H1 (cell line): Measurements from ENCODE around the gene GSPT1. TPM values are rescaled to one million over a fixed set of nuclear protein-coding genes. Genes with fewer than 3 reads are reported as not detected.

ENCODE experiments used
- CTBP2 ChIP-seq: IDR thresholded peaks from 2 replicates; pipeline ENCODE4 v1.7.0; 2011; ENCODE audit warnings: borderline replicate concordance, mild to moderate bottlenecking, moderate library complexity, mixed read lengths, low read length; ENCODE audit not compliant: insufficient read depth, insufficient read length
- SUZ12 ChIP-seq: fragments of 200-600 bp; sonication (generic); IDR thresholded peaks from 2 replicates; pipeline ENCODE4 v1.6.1; 2012; ENCODE audit warnings: mild to moderate bottlenecking, inconsistent platforms, low read length, moderate library complexity, mixed read lengths
- TAF1 ChIP-seq: IDR thresholded peaks from 2 replicates; pipeline ENCODE4 v1.6.1; 2011; ENCODE audit warnings: mild to moderate bottlenecking, low read depth, low read length
- polyA plus RNA-seq, 7 experiments: library from polyadenylated mRNA; depleted of rRNA in 3 of 7; stranded (reverse) in 5 of 7; unstranded in 2 of 7; fragments of >200 nt in 5 of 7; fragments of 200-250 nt in 2 of 7; gene quantifications; 1 replicate in 5 of 7; 2 replicates in 1 of 7; 4 replicates in 1 of 7; pipeline versions ENCODE4 v1.2.1 to v1.2.3, GENCODE V29; 2011 to 2013; ENCODE audit warnings: missing spikeins in 2 of 7, mixed read lengths in 2 of 7
- total RNA-seq: library from RNA; stranded (reverse); fragmentation: NEBNext Ultra II Directional; extraction: Animal tissue kit (Norgen Biotek cat#: 25700); gene quantifications from 2 replicates; pipeline ENCODE4 v1.2.1, GENCODE V29; 2021
- TF ChIP-seq, protein P1 (sequence below): IDR thresholded peaks from 2 replicates; pipeline ENCODE4 v1.6.1; 2012; ENCODE audit warnings: inconsistent platforms
- TF ChIP-seq, protein P2 (sequence below): fragments of 300-600 bp; sonication (generic); IDR thresholded peaks from 2 replicates; pipeline ENCODE4 v1.7.1; 2012; ENCODE audit warnings: low read length, moderate library complexity, mild to moderate bottlenecking, inconsistent platforms; ENCODE audit not compliant: insufficient replicate concordance

The GSPT1 gene
- total and polyA plus RNA-seq, 2 of the 8 experiments (the other 6 are each of a cell fraction or from before 2014, with no cell fraction given) = 51.0 to 204 TPM

DNA sequence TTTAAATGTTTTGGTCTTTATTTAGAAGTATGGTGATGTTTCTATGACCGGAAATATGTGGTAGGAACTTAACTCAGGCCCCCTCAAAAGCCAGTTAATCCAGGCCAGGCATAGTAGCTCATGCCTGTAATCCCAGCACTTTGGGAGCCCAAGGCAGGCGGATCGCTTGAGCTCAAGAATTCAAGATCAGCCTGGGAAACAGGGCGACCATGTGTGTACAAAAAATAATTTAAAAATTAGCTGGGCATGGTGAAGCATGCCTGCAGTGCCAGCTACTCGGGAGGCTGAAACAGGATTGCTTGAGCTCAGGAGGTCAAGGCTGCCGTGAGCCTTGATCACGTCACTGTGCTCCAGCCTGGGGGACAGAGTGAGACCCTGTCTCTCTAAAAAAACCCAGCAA lies 74.7 kb downstream of the GSPT1 start (continued):
- TF ChIP-seq, protein P1, sequence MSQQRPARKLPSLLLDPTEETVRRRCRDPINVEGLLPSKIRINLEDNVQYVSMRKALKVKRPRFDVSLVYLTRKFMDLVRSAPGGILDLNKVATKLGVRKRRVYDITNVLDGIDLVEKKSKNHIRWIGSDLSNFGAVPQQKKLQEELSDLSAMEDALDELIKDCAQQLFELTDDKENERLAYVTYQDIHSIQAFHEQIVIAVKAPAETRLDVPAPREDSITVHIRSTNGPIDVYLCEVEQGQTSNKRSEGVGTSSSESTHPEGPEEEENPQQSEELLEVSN = no peak
- TF ChIP-seq, protein P2, sequence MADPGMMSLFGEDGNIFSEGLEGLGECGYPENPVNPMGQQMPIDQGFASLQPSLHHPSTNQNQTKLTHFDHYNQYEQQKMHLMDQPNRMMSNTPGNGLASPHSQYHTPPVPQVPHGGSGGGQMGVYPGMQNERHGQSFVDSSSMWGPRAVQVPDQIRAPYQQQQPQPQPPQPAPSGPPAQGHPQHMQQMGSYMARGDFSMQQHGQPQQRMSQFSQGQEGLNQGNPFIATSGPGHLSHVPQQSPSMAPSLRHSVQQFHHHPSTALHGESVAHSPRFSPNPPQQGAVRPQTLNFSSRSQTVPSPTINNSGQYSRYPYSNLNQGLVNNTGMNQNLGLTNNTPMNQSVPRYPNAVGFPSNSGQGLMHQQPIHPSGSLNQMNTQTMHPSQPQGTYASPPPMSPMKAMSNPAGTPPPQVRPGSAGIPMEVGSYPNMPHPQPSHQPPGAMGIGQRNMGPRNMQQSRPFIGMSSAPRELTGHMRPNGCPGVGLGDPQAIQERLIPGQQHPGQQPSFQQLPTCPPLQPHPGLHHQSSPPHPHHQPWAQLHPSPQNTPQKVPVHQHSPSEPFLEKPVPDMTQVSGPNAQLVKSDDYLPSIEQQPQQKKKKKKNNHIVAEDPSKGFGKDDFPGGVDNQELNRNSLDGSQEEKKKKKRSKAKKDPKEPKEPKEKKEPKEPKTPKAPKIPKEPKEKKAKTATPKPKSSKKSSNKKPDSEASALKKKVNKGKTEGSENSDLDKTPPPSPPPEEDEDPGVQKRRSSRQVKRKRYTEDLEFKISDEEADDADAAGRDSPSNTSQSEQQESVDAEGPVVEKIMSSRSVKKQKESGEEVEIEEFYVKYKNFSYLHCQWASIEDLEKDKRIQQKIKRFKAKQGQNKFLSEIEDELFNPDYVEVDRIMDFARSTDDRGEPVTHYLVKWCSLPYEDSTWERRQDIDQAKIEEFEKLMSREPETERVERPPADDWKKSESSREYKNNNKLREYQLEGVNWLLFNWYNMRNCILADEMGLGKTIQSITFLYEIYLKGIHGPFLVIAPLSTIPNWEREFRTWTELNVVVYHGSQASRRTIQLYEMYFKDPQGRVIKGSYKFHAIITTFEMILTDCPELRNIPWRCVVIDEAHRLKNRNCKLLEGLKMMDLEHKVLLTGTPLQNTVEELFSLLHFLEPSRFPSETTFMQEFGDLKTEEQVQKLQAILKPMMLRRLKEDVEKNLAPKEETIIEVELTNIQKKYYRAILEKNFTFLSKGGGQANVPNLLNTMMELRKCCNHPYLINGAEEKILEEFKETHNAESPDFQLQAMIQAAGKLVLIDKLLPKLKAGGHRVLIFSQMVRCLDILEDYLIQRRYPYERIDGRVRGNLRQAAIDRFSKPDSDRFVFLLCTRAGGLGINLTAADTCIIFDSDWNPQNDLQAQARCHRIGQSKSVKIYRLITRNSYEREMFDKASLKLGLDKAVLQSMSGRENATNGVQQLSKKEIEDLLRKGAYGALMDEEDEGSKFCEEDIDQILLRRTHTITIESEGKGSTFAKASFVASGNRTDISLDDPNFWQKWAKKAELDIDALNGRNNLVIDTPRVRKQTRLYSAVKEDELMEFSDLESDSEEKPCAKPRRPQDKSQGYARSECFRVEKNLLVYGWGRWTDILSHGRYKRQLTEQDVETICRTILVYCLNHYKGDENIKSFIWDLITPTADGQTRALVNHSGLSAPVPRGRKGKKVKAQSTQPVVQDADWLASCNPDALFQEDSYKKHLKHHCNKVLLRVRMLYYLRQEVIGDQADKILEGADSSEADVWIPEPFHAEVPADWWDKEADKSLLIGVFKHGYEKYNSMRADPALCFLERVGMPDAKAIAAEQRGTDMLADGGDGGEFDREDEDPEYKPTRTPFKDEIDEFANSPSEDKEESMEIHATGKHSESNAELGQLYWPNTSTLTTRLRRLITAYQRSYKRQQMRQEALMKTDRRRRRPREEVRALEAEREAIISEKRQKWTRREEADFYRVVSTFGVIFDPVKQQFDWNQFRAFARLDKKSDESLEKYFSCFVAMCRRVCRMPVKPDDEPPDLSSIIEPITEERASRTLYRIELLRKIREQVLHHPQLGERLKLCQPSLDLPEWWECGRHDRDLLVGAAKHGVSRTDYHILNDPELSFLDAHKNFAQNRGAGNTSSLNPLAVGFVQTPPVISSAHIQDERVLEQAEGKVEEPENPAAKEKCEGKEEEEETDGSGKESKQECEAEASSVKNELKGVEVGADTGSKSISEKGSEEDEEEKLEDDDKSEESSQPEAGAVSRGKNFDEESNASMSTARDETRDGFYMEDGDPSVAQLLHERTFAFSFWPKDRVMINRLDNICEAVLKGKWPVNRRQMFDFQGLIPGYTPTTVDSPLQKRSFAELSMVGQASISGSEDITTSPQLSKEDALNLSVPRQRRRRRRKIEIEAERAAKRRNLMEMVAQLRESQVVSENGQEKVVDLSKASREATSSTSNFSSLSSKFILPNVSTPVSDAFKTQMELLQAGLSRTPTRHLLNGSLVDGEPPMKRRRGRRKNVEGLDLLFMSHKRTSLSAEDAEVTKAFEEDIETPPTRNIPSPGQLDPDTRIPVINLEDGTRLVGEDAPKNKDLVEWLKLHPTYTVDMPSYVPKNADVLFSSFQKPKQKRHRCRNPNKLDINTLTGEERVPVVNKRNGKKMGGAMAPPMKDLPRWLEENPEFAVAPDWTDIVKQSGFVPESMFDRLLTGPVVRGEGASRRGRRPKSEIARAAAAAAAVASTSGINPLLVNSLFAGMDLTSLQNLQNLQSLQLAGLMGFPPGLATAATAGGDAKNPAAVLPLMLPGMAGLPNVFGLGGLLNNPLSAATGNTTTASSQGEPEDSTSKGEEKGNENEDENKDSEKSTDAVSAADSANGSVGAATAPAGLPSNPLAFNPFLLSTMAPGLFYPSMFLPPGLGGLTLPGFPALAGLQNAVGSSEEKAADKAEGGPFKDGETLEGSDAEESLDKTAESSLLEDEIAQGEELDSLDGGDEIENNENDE = no peak
- TF ChIP-seq SUZ12 = no peak
- TF ChIP-seq TAF1 = no peak
- no peak for TF ChIP-seq CTBP2
